NOMO-1 treated with DMSO at 0.1 percent for 48 hours (cell line): ENCODE results near the gene PHF21B.

ENCODE experiments used
- DNase-seq: peaks from one replicate; lab custom pipeline; 2025; ENCODE audit not compliant: unreplicated experiment; lab: John Stamatoyannopoulos, UW

PHF21B gene

GRCh38 chr22:44990810-44991209 lies 19.0 kb downstream of the PHF21B start:
- no peak for DNase-seq

GRCh38 chr22:44990328-44990727 lies 19.5 kb downstream of the PHF21B start:
- DNase-seq = no peak

- DNase-seq = no peak
Observed at GRCh38 chr22:44988671-44989070, 21.1 kb downstream of the PHF21B start.

- DNase-seq = no peak
Observed at GRCh38 chr22:44986926-44987325, 22.9 kb downstream of the PHF21B start.

GRCh38 chr22:44985906-44986527 lies 23.8 kb downstream of the PHF21B start:
- DNase-seq = no peak

- DNase-seq = no peak
Observed at GRCh38 chr22:44983878-44984482, 25.8 kb downstream of the PHF21B start.

GRCh38 chr22:44982445-44982844 lies 27.4 kb downstream of the PHF21B start:
- no peak for DNase-seq

- no peak for DNase-seq
Observed at GRCh38 chr22:44981857-44982256, 27.9 kb downstream of the PHF21B start.

- DNase-seq = no peak
Observed at GRCh38 chr22:44979154-44979553, 30.7 kb downstream of the PHF21B start.

- DNase-seq = peak; percentile 89
Observed at GRCh38 chr22:44975427-44976262, 34.2 kb downstream of the PHF21B start.

GRCh38 chr22:44974454-44974853 lies 35.4 kb downstream of the PHF21B start:
- DNase-seq = no peak

- no peak for DNase-seq
Observed at GRCh38 chr22:44973829-44974228, 36.0 kb downstream of the PHF21B start.

GRCh38 chr22:44972363-44973083 lies 37.3 kb downstream of the PHF21B start:
- DNase-seq = no peak

- DNase-seq = no peak
Observed at GRCh38 chr22:44971651-44972362, 38.0 kb downstream of the PHF21B start.

GRCh38 chr22:44970291-44970690 lies 39.5 kb downstream of the PHF21B start:
- no peak for DNase-seq

- no peak for DNase-seq
Observed at GRCh38 chr22:44969817-44970216, 40.0 kb downstream of the PHF21B start.

GRCh38 chr22:44968736-44969135 lies 41.1 kb downstream of the PHF21B start:
- no peak for DNase-seq

GRCh38 chr22:44965171-44965570 lies 44.6 kb downstream of the PHF21B start:
- no peak for DNase-seq

GRCh38 chr22:44964722-44965078 lies 45.1 kb downstream of the PHF21B start:
- no peak for DNase-seq

- DNase-seq = no peak
Observed at GRCh38 chr22:44963832-44964721, 45.7 kb downstream of the PHF21B start.
